Trophoblast cell (in vitro differentiated cells and primary cell): Measurements from ENCODE around the gene CYP17A1.

Experiments
- DNase-seq, 2 donors: peaks; one replicate each; pipeline ENCODE4 v3.0.0-alpha.2; 2016
- H2AFZ ChIP-seq: 2 replicates; pipeline ENCODE4 v1.6.1; 2013; ENCODE audit warnings: low read length, moderate library complexity, mild to moderate bottlenecking; ENCODE audit not compliant: insufficient read depth, poor library complexity
- H2AK5ac ChIP-seq: 2 replicates; pipeline ENCODE4 v1.6.1; 2013; ENCODE audit warnings: mild to moderate bottlenecking, low read length
- H2BK120ac ChIP-seq: 2 replicates; pipeline ENCODE4 v1.6.1; 2013; ENCODE audit warnings: low read length, mild to moderate bottlenecking, moderate library complexity; ENCODE audit not compliant: insufficient read depth, poor library complexity
- H2BK12ac ChIP-seq: 2 replicates; pipeline ENCODE4 v1.6.1; 2013; ENCODE audit warnings: mild to moderate bottlenecking, low read length, moderate library complexity
- H2BK5ac ChIP-seq: 2 replicates; pipeline ENCODE4 v1.6.1; 2013; ENCODE audit warnings: low read length, low read depth, moderate library complexity, mild to moderate bottlenecking; ENCODE audit not compliant: poor library complexity
- H3K14ac ChIP-seq: 2 replicates; pipeline ENCODE4 v1.6.1; 2013; ENCODE audit warnings: mild to moderate bottlenecking, low read length
- H3K18ac ChIP-seq: 2 replicates; pipeline ENCODE4 v1.6.1; 2013; ENCODE audit warnings: mild to moderate bottlenecking, low read length
- H3K23ac ChIP-seq: 2 replicates; pipeline ENCODE4 v1.6.1; 2013; ENCODE audit warnings: low read length
- H3K27ac ChIP-seq: 2 replicates; pipeline ENCODE4 v1.5.1; 2013; ENCODE audit warnings: low read depth, mild to moderate bottlenecking, inconsistent platforms, low read length, moderate library complexity
- H3K27me3 ChIP-seq: 2 replicates; pipeline ENCODE4 v1.6.1; 2013; ENCODE audit warnings: inconsistent platforms, mild to moderate bottlenecking, low read length, moderate library complexity; ENCODE audit not compliant: insufficient read depth
- H3K36me3 ChIP-seq, 2 experiments: 1 replicate in 1 of 2; 2 replicates in 1 of 2; pipeline ENCODE4 v1.6.1; 2013; ENCODE audit warnings: low read length in 2 of 2, mild to moderate bottlenecking in 2 of 2, moderate library complexity in 1 of 2; ENCODE audit not compliant: insufficient read depth in 2 of 2, control insufficient read depth in 1 of 2
- H3K4ac ChIP-seq: 2 replicates; pipeline ENCODE4 v1.6.1; 2013; ENCODE audit warnings: low read depth, mild to moderate bottlenecking, low read length, moderate library complexity
- H3K4me1 ChIP-seq, 2 experiments: 1 replicate in 1 of 2; 2 replicates in 1 of 2; pipeline ENCODE4 v1.6.1; 2013; ENCODE audit warnings: low read length in 2 of 2, mild to moderate bottlenecking in 2 of 2, moderate library complexity in 1 of 2; ENCODE audit not compliant: insufficient read depth in 2 of 2, control insufficient read depth in 1 of 2
- H3K4me2 ChIP-seq: 2 replicates; pipeline ENCODE4 v1.6.1; 2013; ENCODE audit warnings: inconsistent platforms, mild to moderate bottlenecking, low read length, moderate library complexity
- H3K4me3 ChIP-seq: 2 replicates; pipeline ENCODE4 v1.5.1; 2013; ENCODE audit warnings: mild to moderate bottlenecking, low read depth, low read length, inconsistent platforms
- H3K79me1 ChIP-seq: one replicate; pipeline ENCODE4 v1.6.1; 2013; ENCODE audit warnings: low read length
- H3K79me2 ChIP-seq: 2 replicates; pipeline ENCODE4 v1.6.1; 2013; ENCODE audit warnings: low read length, mild to moderate bottlenecking; ENCODE audit not compliant: control insufficient read depth, insufficient read depth, poor library complexity
- H3K9ac ChIP-seq: 2 replicates; pipeline ENCODE4 v1.6.1; 2013; ENCODE audit warnings: mild to moderate bottlenecking, low read length
- H3K9me3 ChIP-seq: 2 replicates; pipeline ENCODE4 v1.6.1; 2013; ENCODE audit warnings: low read depth, mild to moderate bottlenecking, control low read depth, inconsistent platforms, low read length; ENCODE audit not compliant: insufficient read depth
- H4K12ac ChIP-seq: 2 replicates; pipeline ENCODE4 v1.6.1; 2013; ENCODE audit warnings: low read depth, mild to moderate bottlenecking, low read length, moderate library complexity
- H4K8ac ChIP-seq: 2 replicates; pipeline ENCODE4 v1.6.1; 2013; ENCODE audit warnings: low read depth, mild to moderate bottlenecking, low read length, moderate library complexity
- H4K91ac ChIP-seq: one replicate; pipeline ENCODE4 v1.6.1; 2013; ENCODE audit warnings: low read depth, mild to moderate bottlenecking, low read length, moderate library complexity
- WGBS: extraction: QIAGEN DNeasy Blood & Tissue Kit; methylation state at CpG from one replicate; pipeline ENCODE4 v1.1.7; 2013; ENCODE audit warnings: missing lambda C conversion rate; ENCODE audit not compliant: insufficient read length, insufficient coverage; ENCODE audit errors: extremely low coverage; 5-methylcytosine and 5-hydroxymethylcytosine counted together

Gene CYP17A1

DNA sequence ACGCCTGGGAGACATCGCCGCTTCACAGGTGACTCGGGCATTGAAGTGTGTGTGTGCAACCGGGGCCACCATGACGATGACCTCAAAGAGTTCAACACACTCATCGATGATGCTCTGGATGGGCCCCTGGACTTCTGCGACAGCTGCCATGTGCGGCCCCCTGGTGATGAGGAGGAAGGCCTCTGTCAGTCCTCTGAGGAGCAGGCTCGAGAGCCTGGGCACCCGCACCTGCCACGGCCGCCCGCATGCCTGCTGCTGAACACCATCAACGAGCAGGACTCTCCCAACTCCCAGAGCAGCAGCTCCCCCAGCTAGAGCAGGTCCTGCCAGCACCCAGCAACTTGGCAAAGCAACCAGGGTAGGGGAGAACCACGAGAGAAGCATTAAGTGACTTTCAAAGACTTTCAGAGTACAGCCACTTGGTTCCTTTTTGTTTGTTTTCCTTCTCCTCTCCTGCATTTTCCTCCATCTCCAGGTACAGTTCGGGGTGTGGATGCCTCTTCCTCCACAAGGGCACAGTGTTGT, 24.1 kb downstream of the CYP17A1 start:
- H2BK5ac ChIP-seq, result no peak overlapping the region
- H3K27me3 ChIP-seq, result no peaks in the 10 kb centered on the region
- H2AFZ ChIP-seq, result no peak overlapping the region
- H2BK120ac ChIP-seq, result no peak overlapping the region
- peaks cover 9% of the 10 kb centered on the region for H3K79me1 ChIP-seq
- peaks cover 44 to 53% of the 10 kb centered on the region in 2 experiments for H3K36me3 ChIP-seq
- H3K9ac ChIP-seq, result no peak overlapping the region
- no peak overlapping the region for H4K8ac ChIP-seq
- H2AK5ac ChIP-seq, result no peak overlapping the region
- no peak overlapping the region for H2BK12ac ChIP-seq
- no peak overlapping the region for H4K91ac ChIP-seq
- WGBS, result no CpG with 5 or more reads among the region's 17 CpGs
- H4K12ac ChIP-seq, result no peak overlapping the region
- no peak overlapping the region for H3K27ac ChIP-seq
- H3K23ac ChIP-seq, result no peak overlapping the region
- no peak overlapping the region for H3K4me3 ChIP-seq
- peaks cover 23 to 25% of the 10 kb centered on the region in 2 experiments for H3K4me1 ChIP-seq
- no peaks in the 10 kb centered on the region for H3K9me3 ChIP-seq
- H3K4me2 ChIP-seq, result no peak overlapping the region
- peaks cover 2% of the 10 kb centered on the region for H3K79me2 ChIP-seq
- H3K18ac ChIP-seq, result no peak overlapping the region
- no peak overlapping the region for H3K14ac ChIP-seq
- no peak for DNase-seq
- no peak overlapping the region for H3K4ac ChIP-seq

GRCh38 chr10:102812231-102812876, 24.9 kb downstream of the CYP17A1 start:
- no peak overlapping the region for H3K9ac ChIP-seq
- no peak overlapping the region for H3K14ac ChIP-seq
- DNase-seq, result no peak
- H2BK5ac ChIP-seq, result no peak overlapping the region
- no peak overlapping the region for H4K8ac ChIP-seq
- no peaks in the 10 kb centered on the region for H3K27me3 ChIP-seq
- H3K23ac ChIP-seq, result no peak overlapping the region
- no peak overlapping the region for H3K27ac ChIP-seq
- H4K91ac ChIP-seq, result no peak overlapping the region
- peaks cover 2% of the 10 kb centered on the region for H3K79me2 ChIP-seq
- H2BK120ac ChIP-seq, result no peak overlapping the region
- WGBS, result no CpG with 5 or more reads among the region's 9 CpGs
- no peak overlapping the region for H2BK12ac ChIP-seq
- peaks cover 44 to 53% of the 10 kb centered on the region in 2 experiments for H3K36me3 ChIP-seq
- no peak overlapping the region for H3K18ac ChIP-seq
- H2AK5ac ChIP-seq, result no peak overlapping the region
- H2AFZ ChIP-seq, result no peak overlapping the region
- H3K4me1 ChIP-seq, result peaks cover 24 to 26% of the 10 kb centered on the region in 2 experiments
- peaks cover 9% of the 10 kb centered on the region for H3K79me1 ChIP-seq
- no peaks in the 10 kb centered on the region for H3K9me3 ChIP-seq
- no peak overlapping the region for H3K4me3 ChIP-seq
- H4K12ac ChIP-seq, result no peak overlapping the region
- no peak overlapping the region for H3K4ac ChIP-seq
- no peak overlapping the region for H3K4me2 ChIP-seq

DNA sequence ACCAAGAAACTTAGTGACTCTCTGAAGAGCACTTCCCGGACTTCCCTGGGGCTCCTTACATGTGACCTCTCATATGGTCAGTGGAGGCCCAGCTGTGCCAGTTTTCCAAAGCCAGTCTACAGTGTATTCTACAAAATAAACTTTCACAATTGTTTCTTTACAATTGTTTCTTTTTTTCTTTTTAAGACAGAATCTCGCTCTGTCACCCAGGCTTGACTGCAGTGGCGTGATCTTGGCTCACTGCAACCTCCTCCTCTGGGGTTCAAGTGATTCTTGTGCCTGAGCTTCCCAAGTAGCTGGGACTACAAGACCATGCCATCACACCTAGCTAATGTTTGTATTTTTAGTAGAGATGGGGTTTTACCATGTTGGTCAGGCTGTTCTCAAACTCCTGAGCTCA, 25.9 kb downstream of the CYP17A1 start:
- Histone ChIP-seq H2AFZ (no peak overlapping the region), H2AK5ac (no peak overlapping the region), H2BK120ac (no peak overlapping the region), H3K14ac (no peak overlapping the region), H3K4me1 (peaks cover 23 to 29% of the 10 kb centered on the region in 2 experiments), H4K91ac (no peak overlapping the region), H3K23ac (no peak overlapping the region), H3K9ac (no peak overlapping the region), H4K8ac (no peak overlapping the region), H3K79me1 (peaks cover 9% of the 10 kb centered on the region), H3K36me3 (peaks cover 44 to 53% of the 10 kb centered on the region in 2 experiments), H3K18ac (no peak overlapping the region), H3K4me2 (no peak overlapping the region), H3K27me3 (no peaks in the 10 kb centered on the region), H2BK12ac (no peak overlapping the region), H3K4ac (no peak overlapping the region), H2BK5ac (no peak overlapping the region), H3K27ac (no peak overlapping the region), H4K12ac (no peak overlapping the region), H3K4me3 (no peak overlapping the region), H3K79me2 (peaks cover 2% of the 10 kb centered on the region), H3K9me3 (no peaks in the 10 kb centered on the region)
- no peak for DNase-seq
- no CpG with 5 or more reads among the region's 3 CpGs for WGBS

DNA sequence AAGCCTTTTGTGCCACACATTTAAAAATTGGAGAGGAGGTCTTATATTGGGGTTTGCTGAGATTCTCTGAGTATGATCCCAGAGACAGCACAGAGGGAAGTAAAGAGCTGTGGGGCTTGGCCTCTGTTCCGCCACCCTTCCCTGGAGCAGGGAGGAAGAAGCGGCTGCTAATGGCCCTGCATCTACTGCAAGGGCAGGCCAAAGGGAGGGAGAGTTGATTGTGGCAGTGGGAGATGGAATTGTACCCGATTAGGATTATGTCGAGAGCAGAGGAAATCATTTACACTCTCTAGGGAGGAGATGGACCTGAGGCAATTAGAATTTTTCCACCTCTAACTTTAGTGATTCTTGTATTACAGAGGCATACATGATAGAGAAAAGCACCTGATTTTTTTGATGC, 28.8 kb downstream of the CYP17A1 start:
- Histone ChIP-seq H3K4me1 (peaks cover 7 to 12% of the 10 kb centered on the region in 2 experiments), H3K18ac (peak overlapping the region; percentile 82), H3K4ac (no peak overlapping the region), H3K9ac (no peak overlapping the region), H2BK12ac (no peak overlapping the region), H3K23ac (no peak overlapping the region), H3K4me3 (no peak overlapping the region), H3K27me3 (no peaks in the 10 kb centered on the region), H3K36me3 (peaks cover 31 to 36% of the 10 kb centered on the region in 2 experiments), H3K4me2 (no peak overlapping the region), H4K12ac (no peak overlapping the region), H3K79me2 (peaks cover 2% of the 10 kb centered on the region), H2AK5ac (no peak overlapping the region), H2AFZ (no peak overlapping the region), H2BK120ac (no peak overlapping the region), H3K9me3 (no peaks in the 10 kb centered on the region), H3K27ac (no peak overlapping the region), H3K79me1 (peaks cover 4% of the 10 kb centered on the region), H4K91ac (no peak overlapping the region), H2BK5ac (no peak overlapping the region), H3K14ac (peak overlapping the region; percentile 53), H4K8ac (peak overlapping the region; percentile 70)
- WGBS, result no CpG with 5 or more reads among the region's 4 CpGs
- DNase-seq, result no peak
